CD4-positive, alpha-beta T cell (primary cell): ENCODE measurements around the gene GLB1L2. TPM values are rescaled to one million over a fixed set of nuclear protein-coding genes. Genes with fewer than 3 reads are reported as not detected.

Experiments
- ATAC-seq: fragments of 200-7000 bp; cut with Tn5 transposase; one replicate; pipeline ENCODE4 v1.10.0; 2022; ENCODE audit warnings: mild to moderate bottlenecking; ENCODE audit not compliant: poor library complexity
- CTCF ChIA-PET: fragments of 350-600 bp; sonication (Branson Sonifier 250); formaldehyde crosslinking; loops from one replicate; lab custom pipeline; 2021; ENCODE audit warnings: antibody characterized with exemption, inconsistent platforms; lab: Charles Lee
- POLR2A ChIA-PET: fragments of 350-600 bp; sonication (Branson Sonifier 250); formaldehyde crosslinking; loops from one replicate; lab custom pipeline; 2021; ENCODE audit warnings: antibody characterized with exemption, inconsistent platforms; lab: Charles Lee
- DNase-seq, 14 experiments: peaks; one replicate each; pipeline ENCODE4 v3.0.0-alpha.2; 2013 to 2020; ENCODE audit warnings: mixed read lengths in 2 of 14
- H3K27ac ChIP-seq, 2 donors: one replicate each; pipeline versions ENCODE4 v1.5.1 to v1.7.0; 2013; ENCODE audit warnings: low read length in 2 of 2, low read depth in 1 of 2, mild to moderate bottlenecking in 1 of 2
- H3K27me3 ChIP-seq, 2 experiments: 1 replicate in 1 of 2; 2 replicates in 1 of 2; pipeline versions ENCODE4 v1.6.1 to v1.7.0; 2013; ENCODE audit warnings: low read length in 2 of 2, control low read depth in 1 of 2, mild to moderate bottlenecking in 1 of 2, moderate library complexity in 1 of 2; ENCODE audit not compliant: insufficient read depth in 2 of 2, control insufficient read depth in 1 of 2
- H3K36me3 ChIP-seq: one replicate; pipeline ENCODE4 v1.6.1; 2013; ENCODE audit warnings: low read length, control low read depth; ENCODE audit not compliant: insufficient read depth
- H3K4me1 ChIP-seq: one replicate; pipeline ENCODE4 v1.6.1; 2013; ENCODE audit warnings: low read length, control low read depth; ENCODE audit not compliant: insufficient read depth
- H3K4me3 ChIP-seq: one replicate; pipeline ENCODE4 v1.5.1; 2013; ENCODE audit warnings: mild to moderate bottlenecking, low read length, moderate library complexity
- H3K9me3 ChIP-seq, 2 experiments: 1 replicate in 1 of 2; 2 replicates in 1 of 2; pipeline versions ENCODE4 v1.6.1 to v1.7.0; 2013; ENCODE audit warnings: low read length in 2 of 2, mild to moderate bottlenecking in 2 of 2, control low read depth in 1 of 2, moderate library complexity in 1 of 2; ENCODE audit not compliant: control insufficient read depth in 1 of 2, insufficient read depth in 1 of 2
- H3K27ac Mint-ChIP-seq: one replicate; pipeline ENCODE4 v1.8.0; 2020; ENCODE audit warnings: mixed read lengths
- H3K27me3 Mint-ChIP-seq: one replicate; pipeline ENCODE4 v1.8.0; 2021; ENCODE audit warnings: mixed read lengths
- H3K36me3 Mint-ChIP-seq: one replicate; pipeline ENCODE4 v1.8.0; 2021; ENCODE audit warnings: low read depth, mixed read lengths
- H3K4me1 Mint-ChIP-seq: one replicate; pipeline ENCODE4 v1.8.0; 2021; ENCODE audit warnings: low read depth, mixed read lengths
- H3K4me3 Mint-ChIP-seq: one replicate; pipeline ENCODE4 v1.8.0; 2020; ENCODE audit warnings: mild to moderate bottlenecking, mixed read lengths
- H3K9me3 Mint-ChIP-seq: one replicate; pipeline ENCODE4 v1.8.0; 2020; ENCODE audit warnings: mixed read lengths
- CTCF ChIP-seq: fragments of 200-600 bp; IDR thresholded peaks from one replicate; pipeline ENCODE4 v1.8.0; 2022; ENCODE audit warnings: antibody characterized with exemption, mild to moderate bottlenecking
- intact Hi-C, 2 experiments: fragments of 100-400 bp; cut with DNase I in 1 of 2; cut with micrococcal nuclease in 1 of 2; formaldehyde crosslinking; loops; one replicate each; pipeline versions ENCODE4 v1.15.1 to v1.9.0; 2023 to 2025; cut with DNase I, micrococcal nuclease
- total RNA-seq, 174 experiments: library from RNA in 2 of 174; stranded (reverse) in 2 of 174; gene quantifications; one replicate each; pipeline ENCODE4 v1.2.3 and lab custom pipeline; 2021 to 2026

Gene GLB1L2
- total RNA-seq, 2 experiments from 2014 or later, result 0.59 to 0.63 TPM

DNA sequence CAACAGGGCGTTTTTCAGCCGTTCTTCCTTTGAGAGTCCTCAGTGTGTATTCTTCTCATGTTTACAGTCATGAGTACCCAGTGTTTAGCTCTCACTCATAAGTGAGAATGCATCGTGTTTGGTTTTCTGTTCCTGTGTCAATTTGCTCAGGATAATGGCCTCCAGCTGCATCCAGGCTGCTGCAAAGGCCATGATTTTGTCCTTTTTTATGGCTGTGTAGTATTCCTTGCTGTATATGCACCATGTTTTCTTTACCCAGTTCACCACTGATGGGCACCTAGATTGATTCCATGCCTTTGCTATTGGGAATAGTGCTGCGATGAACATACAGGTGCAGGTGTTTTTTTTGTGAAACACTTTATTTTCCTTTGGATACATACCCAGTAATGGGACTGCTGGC is 56.8 kb downstream of the GLB1L2 start:
- Histone ChIP-seq H3K27me3 (peaks cover 12 to 18% of the 10 kb centered on the region in 2 experiments), H3K27ac (no peak overlapping the region), H3K36me3 (no peaks in the 10 kb centered on the region), H3K9me3 (peaks cover 0 to 15% of the 10 kb centered on the region in 2 experiments), H3K4me1 (peaks cover 28% of the 10 kb centered on the region), H3K4me3 (no peak overlapping the region)
- intact Hi-C loops, result no loop called here
- no peak for TF ChIP-seq CTCF
- Mint-ChIP-seq H3K9me3 (no peaks in the 10 kb centered on the region), H3K4me1 (peaks cover 19% of the 10 kb centered on the region), H3K27ac (no peak overlapping the region), H3K27me3 (peaks cover 27% of the 10 kb centered on the region), H3K4me3 (no peak overlapping the region), H3K36me3 (no peaks in the 10 kb centered on the region)
- ChIA-PET POLR2A (no interaction called here), CTCF (no interaction called here)
- no peak for DNase-seq
- ATAC-seq, result no peak

DNA sequence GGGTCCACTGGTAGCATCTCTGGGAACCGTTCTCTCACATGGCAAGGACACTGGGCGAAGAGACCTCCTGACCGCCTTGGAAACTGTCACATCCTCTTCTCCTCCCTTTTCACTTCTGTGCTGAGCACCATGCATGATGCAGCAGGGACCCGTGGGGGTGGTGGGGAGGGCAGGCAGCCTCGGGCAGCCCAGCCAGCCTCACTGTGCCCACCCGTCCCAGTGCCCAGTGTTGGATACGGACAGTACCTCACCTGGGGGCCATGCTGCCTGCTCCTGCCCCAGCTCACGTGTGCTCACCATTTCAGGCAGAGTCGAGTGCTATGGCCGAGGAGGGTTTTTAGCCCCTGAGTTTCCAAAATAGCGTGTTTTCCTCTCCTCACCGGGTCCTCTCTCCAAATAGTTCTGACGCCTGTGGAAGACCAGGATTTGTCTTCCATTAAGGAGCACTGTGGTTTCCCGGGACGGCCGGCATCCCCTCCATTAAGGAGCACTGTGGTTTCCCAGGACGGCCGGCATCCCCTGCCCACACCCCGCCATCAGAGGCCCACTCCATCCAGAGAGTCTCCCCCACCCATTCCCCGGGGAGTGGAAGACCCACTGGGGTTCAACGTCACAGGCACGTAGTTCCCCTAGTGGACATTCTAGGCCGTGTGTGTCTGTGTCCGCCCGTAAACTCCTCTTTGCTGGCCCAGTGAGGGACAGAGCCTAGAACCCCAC is 57.8 kb downstream of the GLB1L2 start:
- Mint-ChIP-seq H3K9me3 (no peaks in the 10 kb centered on the region), H3K27ac (no peak overlapping the region), H3K27me3 (peaks cover 27% of the 10 kb centered on the region), H3K4me3 (no peak overlapping the region), H3K4me1 (peaks cover 19% of the 10 kb centered on the region), H3K36me3 (no peaks in the 10 kb centered on the region)
- no peak overlapping the region for H3K4me3 ChIP-seq
- H3K9me3 ChIP-seq, result peaks cover 0 to 15% of the 10 kb centered on the region in 2 experiments
- POLR2A ChIA-PET, result no interaction called here
- peaks cover 12 to 14% of the 10 kb centered on the region in 2 experiments for H3K27me3 ChIP-seq
- no peaks in the 10 kb centered on the region for H3K36me3 ChIP-seq
- ATAC-seq, result no peak
- peaks cover 28% of the 10 kb centered on the region for H3K4me1 ChIP-seq
- DNase-seq, result no peak
- intact Hi-C loops, result no loop called here
- TF ChIP-seq CTCF, result no peak
- CTCF ChIA-PET, result no interaction called here
- H3K27ac ChIP-seq, result no peak overlapping the region

DNA sequence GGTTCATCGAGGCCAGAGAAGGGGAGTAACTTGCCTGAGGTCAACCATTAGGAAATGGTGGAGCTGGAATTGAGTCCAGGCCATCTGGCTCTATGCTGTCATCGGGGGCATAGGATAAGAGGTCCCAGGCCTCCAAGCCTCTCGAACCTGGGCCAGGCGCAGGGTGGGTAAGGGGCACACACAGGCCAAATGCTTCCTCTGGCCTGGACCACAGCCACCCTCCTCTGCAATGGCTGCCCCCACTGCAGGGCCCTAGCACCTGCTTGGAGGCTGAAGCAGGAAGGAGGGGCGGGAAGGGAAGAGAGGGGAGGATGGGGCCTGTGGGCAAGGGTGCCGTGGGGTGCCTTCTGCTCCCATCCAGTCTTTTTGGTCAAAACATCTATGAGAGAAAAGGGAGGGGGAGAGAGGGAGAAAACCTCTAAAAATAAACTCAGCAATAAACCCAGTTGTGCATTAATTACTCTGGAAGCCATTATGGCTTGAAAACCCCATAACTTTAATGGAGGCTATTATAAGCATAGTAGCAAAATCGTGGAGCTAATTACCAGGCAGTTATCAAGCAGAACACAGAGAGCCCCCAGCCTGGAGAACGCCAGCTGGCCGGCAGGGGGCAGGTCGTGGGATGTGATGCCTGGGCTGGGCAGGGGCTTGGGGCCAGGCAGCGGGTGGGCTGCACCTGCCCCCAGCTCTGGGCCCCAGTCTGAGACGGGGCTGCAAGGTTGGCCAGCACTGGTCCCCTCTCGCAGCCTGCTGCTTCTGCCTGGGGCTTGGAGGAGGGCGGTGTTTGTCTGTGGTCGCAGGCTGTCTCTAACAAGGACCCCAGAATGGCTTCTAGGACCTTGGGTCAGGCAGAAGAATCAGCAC is 59.1 kb downstream of the GLB1L2 start:
- H3K4me3 Mint-ChIP-seq, result no peak overlapping the region
- ChIA-PET CTCF (no interaction called here), POLR2A (no interaction called here)
- no peak for TF ChIP-seq CTCF
- H3K27ac ChIP-seq, result no peak overlapping the region
- no peaks in the 10 kb centered on the region for H3K36me3 ChIP-seq
- H3K27me3 ChIP-seq, result peaks cover under 1 to 7% of the 10 kb centered on the region in 2 experiments
- H3K4me3 ChIP-seq, result no peak overlapping the region
- DNase-seq (no peak), ATAC-seq (no peak)
- H3K9me3 Mint-ChIP-seq, result no peaks in the 10 kb centered on the region
- H3K27ac Mint-ChIP-seq, result no peak overlapping the region
- intact Hi-C loops, result no loop called here
- peaks cover 0 to 11% of the 10 kb centered on the region in 2 experiments for H3K9me3 ChIP-seq
- peaks cover 19% of the 10 kb centered on the region for H3K4me1 ChIP-seq
- H3K4me1 Mint-ChIP-seq, result peaks cover 16% of the 10 kb centered on the region
- H3K27me3 Mint-ChIP-seq, result peaks cover 13% of the 10 kb centered on the region
- H3K36me3 Mint-ChIP-seq, result no peaks in the 10 kb centered on the region
